H1 (cell line): ENCODE measurements around the gene ZNF282. TPM values are rescaled to one million over a fixed set of nuclear protein-coding genes. Genes with fewer than 3 reads are reported as not detected.

Source experiments
- CTCF ChIA-PET: fragments of 300-600 bp; sonication (Branson Sonifier 250); formaldehyde crosslinking; loops from one replicate; lab custom pipeline; 2021; ENCODE audit not compliant: partially characterized antibody; lab: Charles Lee
- POLR2A ChIA-PET: fragments of 300-600 bp; sonication (Branson Sonifier 250); formaldehyde crosslinking; loops from one replicate; lab custom pipeline; 2021; ENCODE audit warnings: inconsistent platforms; ENCODE audit not compliant: partially characterized antibody; lab: Charles Lee
- DNase-seq, 2 experiments: peaks; one replicate each; pipeline versions ENCODE4 v3.0.0 to v3.0.0-alpha.2; 2010 to 2022; ENCODE audit warnings: low spot score in 2 of 2, low read depth in 1 of 2, mixed read lengths in 1 of 2
- FAIRE-seq: peaks from 2 replicates; lab custom pipeline; 2011; peaks lifted over from hg19 to GRCh38; lab: Jason Lieb, UNC
- H2AFZ ChIP-seq: 2 replicates; pipeline ENCODE4 v1.8.1; 2012; ENCODE audit warnings: low read length, inconsistent platforms
- H2AK5ac ChIP-seq: 2 replicates; pipeline ENCODE4 v1.6.1; 2013; ENCODE audit warnings: low read depth, low read length
- H2BK120ac ChIP-seq: replicated peaks from 2 replicates; pipeline ENCODE3; 2013; ENCODE audit warnings: low read depth, low read length, inconsistent platforms
- H2BK12ac ChIP-seq: 2 replicates; pipeline ENCODE4 v1.6.1; 2013; ENCODE audit warnings: low read depth, low read length
- H2BK15ac ChIP-seq: 2 replicates; pipeline ENCODE4 v1.6.1; 2013; ENCODE audit warnings: low read length
- H2BK20ac ChIP-seq: 2 replicates; pipeline ENCODE4 v1.6.1; 2013; ENCODE audit warnings: low read length
- H2BK5ac ChIP-seq: 2 replicates; pipeline ENCODE4 v1.6.1; 2013; ENCODE audit warnings: low read depth, low read length
- H3K14ac ChIP-seq: 2 replicates; pipeline ENCODE4 v1.6.1; 2013; ENCODE audit warnings: inconsistent platforms; ENCODE audit not compliant: insufficient read length
- H3K18ac ChIP-seq: 2 replicates; pipeline ENCODE4 v1.6.1; 2013; ENCODE audit warnings: low read length; ENCODE audit errors: extremely low read depth
- H3K23ac ChIP-seq: 2 replicates; pipeline ENCODE4 v1.6.1; 2013; ENCODE audit warnings: inconsistent platforms; ENCODE audit not compliant: insufficient read length
- H3K23me2 ChIP-seq: 2 replicates; pipeline ENCODE4 v1.6.1; 2013; ENCODE audit warnings: low read depth, low read length
- H3K27ac ChIP-seq: 2 replicates; pipeline ENCODE4 v1.6.1; 2011; ENCODE audit warnings: low read depth, low read length, inconsistent platforms
- H3K27me3 ChIP-seq, 4 experiments: replicated peaks in 1 of 4; 1 replicate in 1 of 4; 2 replicates in 3 of 4; pipeline versions ENCODE4 v1.6.1 to v1.8.1; 2011 to 2013; ENCODE audit warnings: low read length in 3 of 4, mild to moderate bottlenecking in 3 of 4, inconsistent platforms in 2 of 4, mixed read lengths in 2 of 4, moderate library complexity in 1 of 4; ENCODE audit not compliant: control insufficient read depth in 3 of 4, insufficient read depth in 3 of 4; ENCODE audit errors: extremely low read depth in 1 of 4
- H3K36me3 ChIP-seq, 4 experiments: 2 replicates each; pipeline versions ENCODE4 v1.6.1 to v1.8.1; 2011 to 2013; ENCODE audit warnings: mild to moderate bottlenecking in 4 of 4, low read length in 3 of 4, moderate library complexity in 2 of 4, control low read depth in 1 of 4, inconsistent platforms in 1 of 4; ENCODE audit not compliant: insufficient read depth in 4 of 4, control insufficient read depth in 2 of 4
- H3K4ac ChIP-seq: replicated peaks from 2 replicates; pipeline ENCODE3; 2013; ENCODE audit warnings: low read length, low read depth, mixed read lengths, inconsistent platforms; ENCODE audit not compliant: insufficient read length
- H3K4me1 ChIP-seq, 4 experiments: replicated peaks in 1 of 4; 1 replicate in 1 of 4; 2 replicates in 3 of 4; pipeline versions ENCODE4 v1.6.1 to v1.8.1; 2011 to 2013; ENCODE audit warnings: low read length in 3 of 4, inconsistent platforms in 2 of 4, mixed read lengths in 1 of 4; ENCODE audit not compliant: insufficient read depth in 4 of 4, control insufficient read depth in 3 of 4
- H3K4me2 ChIP-seq, 2 experiments: 2 replicates each; pipeline versions ENCODE4 v1.6.1 to v1.8.1; 2011 to 2013; ENCODE audit warnings: low read depth in 2 of 2, low read length in 2 of 2, control low read depth in 1 of 2, inconsistent platforms in 1 of 2, mild to moderate bottlenecking in 1 of 2; ENCODE audit not compliant: insufficient read depth in 1 of 2
- H3K4me3 ChIP-seq, 4 experiments: fragments of 200-600, 300-600 bp in 1 of 4; sonication (generic), shearing (Covaris generic), sonication (Bioruptor Twin) in 1 of 4; 2 replicates each; pipeline versions ENCODE4 v1.5.1 to v1.8.1; 2011 to 2016; ENCODE audit warnings: low read length in 4 of 4, low read depth in 3 of 4, control low read depth in 2 of 4, inconsistent platforms in 2 of 4, mild to moderate bottlenecking in 2 of 4, mixed read lengths in 1 of 4, moderate library complexity in 1 of 4; ENCODE audit not compliant: insufficient read depth in 2 of 4; ENCODE audit errors: extremely low read depth in 1 of 4
- H3K56ac ChIP-seq: replicated peaks from 2 replicates; pipeline ENCODE3; 2013; ENCODE audit warnings: low read depth, mild to moderate bottlenecking, mixed read lengths, low read length, inconsistent platforms; ENCODE audit not compliant: insufficient read length
- H3K79me1 ChIP-seq: 2 replicates; pipeline ENCODE4 v1.6.1; 2013; ENCODE audit warnings: low read depth, low read length, control low read depth
- H3K79me2 ChIP-seq, 2 experiments: 2 replicates each; pipeline versions ENCODE4 v1.6.1 to v1.8.1; 2012 to 2013; ENCODE audit warnings: low read length in 2 of 2, mild to moderate bottlenecking in 2 of 2, inconsistent platforms in 1 of 2; ENCODE audit not compliant: insufficient read depth in 2 of 2, control insufficient read depth in 1 of 2
- H3K9ac ChIP-seq, 4 experiments: replicated peaks in 1 of 4; 1 replicate in 1 of 4; 2 replicates in 3 of 4; pipeline versions ENCODE4 v1.6.1 to v1.8.1; 2011 to 2013; ENCODE audit warnings: low read depth in 3 of 4, low read length in 3 of 4, control low read depth in 2 of 4, mild to moderate bottlenecking in 2 of 4, moderate library complexity in 2 of 4, inconsistent platforms in 1 of 4; ENCODE audit errors: extremely low read depth in 1 of 4
- H3K9me3 ChIP-seq, 2 experiments: 2 replicates each; pipeline versions ENCODE4 v1.6.1 to v1.8.1; 2012 to 2013; ENCODE audit warnings: mild to moderate bottlenecking in 2 of 2, moderate library complexity in 2 of 2, control low read depth in 1 of 2, inconsistent platforms in 1 of 2, low read depth in 1 of 2, low read length in 1 of 2, mixed read lengths in 1 of 2; ENCODE audit not compliant: insufficient read depth in 2 of 2
- H4K20me1 ChIP-seq, 2 experiments: replicated peaks in 1 of 2; 2 replicates each; pipeline versions ENCODE3 to v1.8.1; 2011 to 2013; ENCODE audit warnings: inconsistent platforms in 2 of 2, low read length in 2 of 2, mild to moderate bottlenecking in 1 of 2; ENCODE audit not compliant: insufficient read depth in 2 of 2, control insufficient read depth in 1 of 2
- H4K5ac ChIP-seq: 2 replicates; pipeline ENCODE4 v1.6.1; 2013; ENCODE audit warnings: low read length, low read depth, mixed read lengths, inconsistent platforms; ENCODE audit not compliant: insufficient read length
- H4K8ac ChIP-seq: 2 replicates; pipeline ENCODE4 v1.8.0; 2013; ENCODE audit warnings: mild to moderate bottlenecking, moderate library complexity, low read length, inconsistent platforms; ENCODE audit not compliant: insufficient read depth; ENCODE audit errors: extremely low read depth
- H4K91ac ChIP-seq: replicated peaks from 2 replicates; pipeline ENCODE3; 2013; ENCODE audit warnings: low read length, mixed read lengths, inconsistent platforms; ENCODE audit not compliant: insufficient read length
- HDAC6 ChIP-seq: IDR thresholded peaks from one replicate; pipeline ENCODE4 v1.7.1; 2012; ENCODE audit warnings: low read depth, mild to moderate bottlenecking, inconsistent platforms, low read length, moderate library complexity
- SRF ChIP-seq: IDR thresholded peaks from 2 replicates; pipeline ENCODE4 v1.6.1; 2011; ENCODE audit warnings: mild to moderate bottlenecking, low read depth, low read length, moderate library complexity
- WGBS, 2 experiments: shearing (Covaris generic) in 1 of 2; methylation state at CpG; one replicate each; pipeline versions ENCODE4 v1.1.6 to v1.1.7; 2013 to 2015; ENCODE audit warnings: low lambda C conversion rate in 2 of 2, mixed read lengths in 2 of 2, inconsistent platforms in 1 of 2, low coverage in 1 of 2, missing lambda C conversion rate in 1 of 2; ENCODE audit not compliant: insufficient replicate concordance in 2 of 2, insufficient coverage in 1 of 2, insufficient read length in 1 of 2; ENCODE audit errors: extremely low coverage in 1 of 2, missing lambda C conversion rate in 1 of 2; 5-methylcytosine and 5-hydroxymethylcytosine counted together
- polyA plus RNA-seq, 7 experiments: library from polyadenylated mRNA; depleted of rRNA in 3 of 7; stranded (reverse) in 5 of 7; unstranded in 2 of 7; fragments of >200 nt in 5 of 7; fragments of 200-250 nt in 2 of 7; gene quantifications; 1 replicate in 5 of 7; 2 replicates in 1 of 7; 4 replicates in 1 of 7; pipeline versions ENCODE4 v1.2.1 to v1.2.3, GENCODE V29; 2011 to 2013; ENCODE audit warnings: missing spikeins in 2 of 7, mixed read lengths in 2 of 7
- total RNA-seq: library from RNA; stranded (reverse); fragmentation: NEBNext Ultra II Directional; extraction: Animal tissue kit (Norgen Biotek cat#: 25700); gene quantifications from 2 replicates; pipeline ENCODE4 v1.2.1, GENCODE V29; 2021

The ZNF282 gene
- total and polyA plus RNA-seq, 2 of the 8 experiments (the other 6 are each of a cell fraction or from before 2014, with no cell fraction given): 16.9 to 36.3 TPM

DNA sequence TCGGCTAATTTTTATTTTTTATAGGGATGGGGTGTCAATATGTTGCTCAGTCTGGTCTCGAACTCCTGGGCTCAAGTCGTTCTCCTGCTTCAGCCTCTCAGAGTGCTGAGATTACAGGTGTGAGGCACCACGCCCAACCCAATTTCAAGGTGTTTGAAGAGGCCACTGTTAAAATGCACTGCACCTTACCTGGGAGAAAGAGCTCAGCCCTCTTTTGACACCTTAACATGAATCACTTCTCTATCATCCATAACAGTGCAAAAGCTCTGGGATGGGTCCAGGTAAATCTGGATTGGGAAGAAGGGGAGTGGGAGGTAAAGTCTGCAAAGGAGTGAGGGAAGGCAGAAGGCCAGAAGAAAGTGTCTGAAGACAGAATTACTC, 557 bp upstream of the ZNF282 start:
- no peak overlapping the region for H3K23ac ChIP-seq
- peak overlapping the region; percentile 62 to 89 for H3K4me2 ChIP-seq
- peak overlapping the region; percentile 2; the same call in 1 of the 2 replicates for H2BK5ac ChIP-seq
- 0 out of 2 replicates have a peak overlapping the region, but pooled peaks have one; percentile 53 for H2BK15ac ChIP-seq
- peaks cover 5% of the 10 kb centered on the region; the same call in 1 of the 2 replicates for H3K23me2 ChIP-seq
- peak overlapping the region; percentile 14 for H2AFZ ChIP-seq
- no peaks in the 10 kb centered on the region for H3K9me3 ChIP-seq
- peaks cover 3 to 23% of the 10 kb centered on the region in 2 experiments; a peak in 3 of 4 replicates for H3K79me2 ChIP-seq
- peaks cover 0 to 2% of the 10 kb centered on the region in 2 experiments for H4K20me1 ChIP-seq
- CTCF ChIA-PET: interaction anchor here (0.6 to 2.9 kb wide), 15 partner anchors 9 to 304 kb away, joined by 3 to 9 read pairs (median 5); no protein-coding TSS in a partner anchor
- no peak overlapping the region for H3K14ac ChIP-seq
- peak overlapping the region; percentile 78 to 94 (median 88) for H3K4me3 ChIP-seq
- H4K5ac ChIP-seq: peak overlapping the region; percentile 2
- no peak overlapping the region; a peak in 1 of 7 replicates for H3K9ac ChIP-seq
- H4K8ac ChIP-seq: no peak overlapping the region; the same call in 1 of the 2 replicates
- WGBS, 2 experiments: 84% methylated on average over 4 of the region's 4 CpGs; no CpG with 5 or more reads in 1 of the 2 experiments
- no peak overlapping the region for H2BK120ac ChIP-seq
- H3K27me3 ChIP-seq: no peaks in the 10 kb centered on the region
- no peak overlapping the region for H2AK5ac ChIP-seq
- no peak overlapping the region for H3K56ac ChIP-seq
- TF ChIP-seq SRF (no peak), HDAC6 (no peak)
- TF ChIP-seq, all 59 proteins: peak for 0
- H4K91ac ChIP-seq: no peak overlapping the region
- DNase-seq (no peak), FAIRE-seq (no peak)
- H3K36me3 ChIP-seq: peaks cover 10 to 21% (median 15%) of the 10 kb centered on the region in 4 experiments; a peak in 7 of 8 replicates
- H3K27ac ChIP-seq: no peak overlapping the region
- H3K4ac ChIP-seq: no peak overlapping the region
- POLR2A ChIA-PET: interaction anchor here (0.6 to 7.8 kb wide), 23 partner anchors 9 to 430 kb away, joined by 3 to 82 read pairs (median 5); partner anchors contain the start of genes ZNF398, ZNF425 and ZNF777
- H2BK12ac ChIP-seq: peak overlapping the region; percentile 11; the same call in 1 of the 2 replicates
- peaks cover 0 to 5% (median 4%) of the 10 kb centered on the region in 4 experiments; a peak in 5 of 7 replicates for H3K4me1 ChIP-seq
- H2BK20ac ChIP-seq: no peak overlapping the region
- H3K79me1 ChIP-seq: peaks cover 8% of the 10 kb centered on the region
- H3K18ac ChIP-seq: no peak overlapping the region
